SK-N-SH (cell line): ENCODE measurements around the gene PRSS48. TPM values are rescaled to one million over a fixed set of nuclear protein-coding genes. Genes with fewer than 3 reads are reported as not detected.

Experiments
- CTCF ChIA-PET: fragments of 300-600, 350-600 bp; formaldehyde crosslinking; extraction: SDS; loops from one replicate; lab custom pipeline; 2021; lab: Yijun Ruan, JAX
- POLR2A ChIA-PET: fragments of 350-600 bp; sonication (Branson Sonifier 250); formaldehyde crosslinking; extraction: SDS; loops from one replicate; lab custom pipeline; 2020; ENCODE audit warnings: antibody characterized with exemption, inconsistent platforms; lab: Yijun Ruan, JAX
- DNase-seq: peaks from one replicate; pipeline ENCODE4 v3.0.0; 2012
- H2AFZ ChIP-seq: fragments of 200-600 bp; sonication (generic); 2 replicates; pipeline ENCODE4 v1.8.1; 2016; ENCODE audit warnings: antibody characterized with exemption, mild to moderate bottlenecking, low read depth
- H3F3A ChIP-seq: fragments of 200-600 bp; sonication (generic); replicated peaks from 2 replicates; pipeline ENCODE3; 2016; ENCODE audit warnings: antibody characterized with exemption, mild to moderate bottlenecking; ENCODE audit not compliant: insufficient read depth
- H3K27ac ChIP-seq, 2 experiments: fragments of 200-500 bp in 1 of 2; fragments of 200-600 bp in 1 of 2; sonication (Bioruptor generic) in 1 of 2; sonication (generic), shearing (Covaris generic) in 1 of 2; 2 replicates each; pipeline versions ENCODE4 v1.5.1 to v1.6.1; 2014 to 2016; ENCODE audit warnings: low read depth in 2 of 2, inconsistent platforms in 1 of 2, low read length in 1 of 2, mild to moderate bottlenecking in 1 of 2, mixed read lengths in 1 of 2
- H3K27me3 ChIP-seq: fragments of 200-600 bp; sonication (generic), shearing (Covaris generic); 2 replicates; pipeline ENCODE4 v1.6.1; 2016; ENCODE audit warnings: mixed run types; ENCODE audit not compliant: insufficient read depth
- H3K36me3 ChIP-seq, 2 experiments: fragments of 200-500 bp in 1 of 2; fragments of 200-600 bp in 1 of 2; sonication (Bioruptor generic) in 1 of 2; sonication (generic) in 1 of 2; replicated peaks in 1 of 2; 2 replicates each; pipeline versions ENCODE3 to v1.5.1; 2014 to 2016; ENCODE audit warnings: low read length in 1 of 2, mild to moderate bottlenecking in 1 of 2; ENCODE audit not compliant: insufficient read depth in 2 of 2, control insufficient read depth in 1 of 2
- H3K4me1 ChIP-seq, 2 experiments: fragments of 200-500 bp in 1 of 2; fragments of 200-600 bp in 1 of 2; sonication (Bioruptor generic) in 1 of 2; sonication (generic), shearing (Covaris generic) in 1 of 2; 2 replicates each; pipeline versions ENCODE4 v1.5.1 to v1.6.1; 2014 to 2016; ENCODE audit warnings: low read depth in 1 of 2, low read length in 1 of 2, mixed run types in 1 of 2; ENCODE audit not compliant: insufficient read depth in 2 of 2, control insufficient read depth in 1 of 2
- H3K4me2 ChIP-seq: fragments of 200-600 bp; sonication (generic), shearing (Covaris generic); 2 replicates; pipeline ENCODE4 v1.6.1; 2017; ENCODE audit warnings: mixed run types
- H3K4me3 ChIP-seq, 2 experiments: fragments of 200-500 bp in 1 of 2; fragments of 200-600 bp in 1 of 2; sonication (Bioruptor generic) in 1 of 2; sonication (generic), shearing (Covaris generic) in 1 of 2; 2 replicates each; pipeline versions ENCODE4 v1.5.1 to v1.8.1; 2014 to 2016; ENCODE audit warnings: low read depth in 2 of 2, inconsistent platforms in 1 of 2, low read length in 1 of 2, mild to moderate bottlenecking in 1 of 2, mixed read lengths in 1 of 2, moderate library complexity in 1 of 2
- H3K79me2 ChIP-seq: fragments of 200-600 bp; sonication (generic); 2 replicates; pipeline ENCODE4 v1.8.1; 2017; ENCODE audit warnings: mild to moderate bottlenecking; ENCODE audit not compliant: insufficient read depth
- H3K9ac ChIP-seq: fragments of 200-600 bp; sonication (generic); 2 replicates; pipeline ENCODE4 v1.6.1; 2017; ENCODE audit warnings: mixed run types
- H3K9me2 ChIP-seq: fragments of 200-600 bp; sonication (generic); 2 replicates; pipeline ENCODE4 v1.6.1; 2017; ENCODE audit warnings: mixed run types
- H3K9me3 ChIP-seq: fragments of 200-600 bp; sonication (generic); 2 replicates; pipeline ENCODE4 v1.6.1; 2017; ENCODE audit warnings: mixed run types, mild to moderate bottlenecking, moderate library complexity
- H4K20me1 ChIP-seq: fragments of 200-600 bp; sonication (generic); 2 replicates; pipeline ENCODE4 v1.6.1; 2017; ENCODE audit warnings: mild to moderate bottlenecking, mixed run types; ENCODE audit not compliant: insufficient read depth
- CHD2 ChIP-seq: fragments of 150-350 bp; IDR thresholded peaks from 2 replicates; pipeline ENCODE4 v1.6.1; 2018; ENCODE audit warnings: low read length; ENCODE audit not compliant: partially characterized antibody
- ELF1 ChIP-seq: IDR thresholded peaks from 2 replicates; pipeline ENCODE4 v1.4.0; 2012
- FOXJ3 ChIP-seq: sonication (generic); formaldehyde crosslinking; IDR thresholded peaks from 2 replicates; pipeline ENCODE4 v1.5.1; 2020; ENCODE audit warnings: mild to moderate bottlenecking, missing genetic modification reagents
- GABPA ChIP-seq: IDR thresholded peaks from 2 replicates; pipeline ENCODE4 v1.4.0; 2012; ENCODE audit warnings: low read depth, mild to moderate bottlenecking
- MXI1 ChIP-seq: IDR thresholded peaks from 2 replicates; pipeline ENCODE4 v1.6.1; 2012; ENCODE audit warnings: mild to moderate bottlenecking, low read depth, low read length, improper control_type of control experiment
- NFIC ChIP-seq: IDR thresholded peaks from 2 replicates; pipeline ENCODE4 v1.4.0; 2012; ENCODE audit warnings: borderline replicate concordance
- NRF1 ChIP-seq: IDR thresholded peaks from 2 replicates; pipeline ENCODE4 v1.6.1; 2012; ENCODE audit warnings: low read depth, mild to moderate bottlenecking, low read length
- POLR2AphosphoS5 ChIP-seq: IDR thresholded peaks from 2 replicates; pipeline ENCODE4 v1.6.1; 2012; ENCODE audit warnings: low read depth, low read length
- RAD21 ChIP-seq: IDR thresholded peaks from 2 replicates; pipeline ENCODE4 v1.6.1; 2012; ENCODE audit warnings: mild to moderate bottlenecking, low read length
- RXRA ChIP-seq: IDR thresholded peaks from 2 replicates; pipeline ENCODE4 v1.4.0; 2012; ENCODE audit warnings: low read depth, mild to moderate bottlenecking, borderline replicate concordance
- SIN3A ChIP-seq: IDR thresholded peaks from 2 replicates; pipeline ENCODE4 v1.6.1; 2012; ENCODE audit warnings: low read depth, mild to moderate bottlenecking, low read length, moderate library complexity, borderline replicate concordance
- SMC3 ChIP-seq: IDR thresholded peaks from 2 replicates; pipeline ENCODE4 v1.6.1; 2012; ENCODE audit warnings: low read depth, low read length, improper control_type of control experiment
- TAF1 ChIP-seq: IDR thresholded peaks from 2 replicates; pipeline ENCODE4 v1.6.1; 2012; ENCODE audit warnings: low read depth, mild to moderate bottlenecking, low read length, moderate library complexity, borderline replicate concordance
- TCF12 ChIP-seq: IDR thresholded peaks from 2 replicates; pipeline ENCODE4 v1.4.0; 2012
- YY1 ChIP-seq: IDR thresholded peaks from 2 replicates; pipeline ENCODE4 v1.4.0; 2012; ENCODE audit warnings: low read depth, mild to moderate bottlenecking
- polyA plus RNA-seq, 3 experiments: library from polyadenylated mRNA; depleted of rRNA; stranded (reverse); fragments of >200 nt; gene quantifications; 2 replicates each; pipeline ENCODE4 v1.2.3, GENCODE V29; 2012
- TF ChIP-seq, protein P1 (sequence below): IDR thresholded peaks from 2 replicates; pipeline ENCODE4 v1.6.1; 2012; ENCODE audit warnings: mild to moderate bottlenecking, low read depth, low read length, moderate library complexity
- TF ChIP-seq, protein P2 (sequence below): IDR thresholded peaks from 2 replicates; pipeline ENCODE4 v1.4.0; 2012; ENCODE audit warnings: low read depth
- TF ChIP-seq, protein P3 (sequence below): fragments of 200-600 bp; sonication (generic); IDR thresholded peaks from 2 replicates; pipeline ENCODE4 v1.6.1; 2017; ENCODE audit warnings: antibody characterized with exemption, mild to moderate bottlenecking, moderate library complexity
- TF ChIP-seq, protein P4 (sequence below): fragments of 150-350 bp; IDR thresholded peaks from 2 replicates; pipeline ENCODE4 v1.6.1; 2017; ENCODE audit warnings: antibody characterized with exemption, low read length, low read depth, borderline replicate concordance

The PRSS48 gene
- polyA plus RNA-seq, 1 of the 3 experiments (the other 2 are of a cell fraction), result not detected

DNA sequence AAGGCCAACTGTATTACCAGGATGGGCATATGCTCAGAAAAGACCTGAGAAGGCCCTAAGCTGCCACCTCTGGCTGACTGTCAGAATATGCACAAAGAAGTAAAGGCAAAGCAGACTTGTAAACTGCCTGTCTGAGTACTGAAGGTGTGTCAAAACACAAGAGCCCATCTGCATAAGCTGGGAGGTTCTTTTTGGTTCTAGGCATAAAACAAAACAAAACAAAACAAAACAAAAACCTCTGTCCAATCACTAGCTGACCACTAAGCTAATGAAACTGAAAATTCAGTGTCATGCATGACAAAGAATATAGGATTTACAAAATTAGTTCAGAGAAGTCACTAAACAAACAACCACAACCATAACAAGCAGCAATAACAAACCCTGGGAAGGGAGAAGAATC lies 27.8 kb downstream of the PRSS48 start:
- H3K36me3 ChIP-seq, result no peaks in the 10 kb centered on the region
- H3K27ac ChIP-seq, result peak overlapping the region in 1 of 2 experiments; percentile 38; a peak in 2 of 4 replicates
- H3K9me2 ChIP-seq, result no peaks in the 10 kb centered on the region
- peaks cover 4% of the 10 kb centered on the region; the same call in 1 of the 2 replicates for H4K20me1 ChIP-seq
- H3K9ac ChIP-seq, result no peak overlapping the region
- no peaks in the 10 kb centered on the region for H3K27me3 ChIP-seq
- TF ChIP-seq YY1 (no peak), SMC3 (no peak; the same call in 1 of the 2 replicates), ELF1 (no peak), RXRA (no peak), TCF12 (no peak), MXI1 (no peak), NRF1 (no peak), TAF1 (no peak), RAD21 (no peak), NFIC (no peak), POLR2AphosphoS5 (no peak), SIN3A (no peak), CHD2 (no peak), GABPA (no peak), FOXJ3 (CRISPR knock-in tag) (no peak)
- TF ChIP-seq, protein P1, sequence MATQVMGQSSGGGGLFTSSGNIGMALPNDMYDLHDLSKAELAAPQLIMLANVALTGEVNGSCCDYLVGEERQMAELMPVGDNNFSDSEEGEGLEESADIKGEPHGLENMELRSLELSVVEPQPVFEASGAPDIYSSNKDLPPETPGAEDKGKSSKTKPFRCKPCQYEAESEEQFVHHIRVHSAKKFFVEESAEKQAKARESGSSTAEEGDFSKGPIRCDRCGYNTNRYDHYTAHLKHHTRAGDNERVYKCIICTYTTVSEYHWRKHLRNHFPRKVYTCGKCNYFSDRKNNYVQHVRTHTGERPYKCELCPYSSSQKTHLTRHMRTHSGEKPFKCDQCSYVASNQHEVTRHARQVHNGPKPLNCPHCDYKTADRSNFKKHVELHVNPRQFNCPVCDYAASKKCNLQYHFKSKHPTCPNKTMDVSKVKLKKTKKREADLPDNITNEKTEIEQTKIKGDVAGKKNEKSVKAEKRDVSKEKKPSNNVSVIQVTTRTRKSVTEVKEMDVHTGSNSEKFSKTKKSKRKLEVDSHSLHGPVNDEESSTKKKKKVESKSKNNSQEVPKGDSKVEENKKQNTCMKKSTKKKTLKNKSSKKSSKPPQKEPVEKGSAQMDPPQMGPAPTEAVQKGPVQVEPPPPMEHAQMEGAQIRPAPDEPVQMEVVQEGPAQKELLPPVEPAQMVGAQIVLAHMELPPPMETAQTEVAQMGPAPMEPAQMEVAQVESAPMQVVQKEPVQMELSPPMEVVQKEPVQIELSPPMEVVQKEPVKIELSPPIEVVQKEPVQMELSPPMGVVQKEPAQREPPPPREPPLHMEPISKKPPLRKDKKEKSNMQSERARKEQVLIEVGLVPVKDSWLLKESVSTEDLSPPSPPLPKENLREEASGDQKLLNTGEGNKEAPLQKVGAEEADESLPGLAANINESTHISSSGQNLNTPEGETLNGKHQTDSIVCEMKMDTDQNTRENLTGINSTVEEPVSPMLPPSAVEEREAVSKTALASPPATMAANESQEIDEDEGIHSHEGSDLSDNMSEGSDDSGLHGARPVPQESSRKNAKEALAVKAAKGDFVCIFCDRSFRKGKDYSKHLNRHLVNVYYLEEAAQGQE, result no peak
- TF ChIP-seq, protein P2, sequence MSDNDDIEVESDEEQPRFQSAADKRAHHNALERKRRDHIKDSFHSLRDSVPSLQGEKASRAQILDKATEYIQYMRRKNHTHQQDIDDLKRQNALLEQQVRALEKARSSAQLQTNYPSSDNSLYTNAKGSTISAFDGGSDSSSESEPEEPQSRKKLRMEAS, result no peak
- TF ChIP-seq, protein P3, sequence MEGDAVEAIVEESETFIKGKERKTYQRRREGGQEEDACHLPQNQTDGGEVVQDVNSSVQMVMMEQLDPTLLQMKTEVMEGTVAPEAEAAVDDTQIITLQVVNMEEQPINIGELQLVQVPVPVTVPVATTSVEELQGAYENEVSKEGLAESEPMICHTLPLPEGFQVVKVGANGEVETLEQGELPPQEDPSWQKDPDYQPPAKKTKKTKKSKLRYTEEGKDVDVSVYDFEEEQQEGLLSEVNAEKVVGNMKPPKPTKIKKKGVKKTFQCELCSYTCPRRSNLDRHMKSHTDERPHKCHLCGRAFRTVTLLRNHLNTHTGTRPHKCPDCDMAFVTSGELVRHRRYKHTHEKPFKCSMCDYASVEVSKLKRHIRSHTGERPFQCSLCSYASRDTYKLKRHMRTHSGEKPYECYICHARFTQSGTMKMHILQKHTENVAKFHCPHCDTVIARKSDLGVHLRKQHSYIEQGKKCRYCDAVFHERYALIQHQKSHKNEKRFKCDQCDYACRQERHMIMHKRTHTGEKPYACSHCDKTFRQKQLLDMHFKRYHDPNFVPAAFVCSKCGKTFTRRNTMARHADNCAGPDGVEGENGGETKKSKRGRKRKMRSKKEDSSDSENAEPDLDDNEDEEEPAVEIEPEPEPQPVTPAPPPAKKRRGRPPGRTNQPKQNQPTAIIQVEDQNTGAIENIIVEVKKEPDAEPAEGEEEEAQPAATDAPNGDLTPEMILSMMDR, result no peak; the same call in 1 of the 2 replicates
- TF ChIP-seq, protein P4, sequence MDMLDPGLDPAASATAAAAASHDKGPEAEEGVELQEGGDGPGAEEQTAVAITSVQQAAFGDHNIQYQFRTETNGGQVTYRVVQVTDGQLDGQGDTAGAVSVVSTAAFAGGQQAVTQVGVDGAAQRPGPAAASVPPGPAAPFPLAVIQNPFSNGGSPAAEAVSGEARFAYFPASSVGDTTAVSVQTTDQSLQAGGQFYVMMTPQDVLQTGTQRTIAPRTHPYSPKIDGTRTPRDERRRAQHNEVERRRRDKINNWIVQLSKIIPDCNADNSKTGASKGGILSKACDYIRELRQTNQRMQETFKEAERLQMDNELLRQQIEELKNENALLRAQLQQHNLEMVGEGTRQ, result no peak
- no peak overlapping the region for H2AFZ ChIP-seq
- peak overlapping the region; percentile 11; the same call in 1 of the 2 replicates for H3K4me2 ChIP-seq
- POLR2A ChIA-PET, result no interaction called here
- peaks cover 67% of the 10 kb centered on the region for H3K79me2 ChIP-seq
- no peaks in the 10 kb centered on the region for H3K9me3 ChIP-seq
- CTCF ChIA-PET, result interaction anchor here (1.1 to 2.6 kb wide), 4 partner anchors 10 to 1090 kb away, joined by 3 to 6 read pairs (median 4); no protein-coding TSS in a partner anchor
- no peak for DNase-seq
- peaks cover 0 to 14% of the 10 kb centered on the region in 2 experiments; a peak in 1 of 4 replicates for H3K4me1 ChIP-seq
- peaks cover 16% of the 10 kb centered on the region for H3F3A ChIP-seq
- no peak overlapping the region for H3K4me3 ChIP-seq
